Activated CD8-positive, alpha-beta memory T cell treated with anti-CD3 and anti-CD28 coated beads, Interleukin-2, amount 10 ng/mL, durations not matched to agents 7 days and 5 days (primary cell): ENCODE data around the gene HMMR. TPM values are rescaled to one million over a fixed set of nuclear protein-coding genes. Genes with fewer than 3 reads are reported as not detected.
"Not testable (repeated sequence)": the region's sequence is repeated elsewhere in the genome, so short reads cannot be mapped to it uniquely, and the experiment has no call there.

ENCODE experiments used
- ATAC-seq: fragments of 150-1000 bp; cut with Tn5 transposase; one replicate; pipeline ENCODE4 v1.10.0; 2021; ENCODE audit warnings: moderate library complexity
- CTCF ChIA-PET: fragments of 350-600 bp; sonication (Branson Sonifier 250); formaldehyde crosslinking; loops from one replicate; lab custom pipeline; 2021; ENCODE audit warnings: antibody characterized with exemption; lab: Charles Lee
- DNase-seq: peaks from one replicate; pipeline ENCODE4 v3.0.0-alpha.2; 2020
- H3K27ac Mint-ChIP-seq: one replicate; pipeline ENCODE4 v1.8.0; 2021; ENCODE audit warnings: mild to moderate bottlenecking, mixed read lengths
- H3K27me3 Mint-ChIP-seq: one replicate; pipeline ENCODE4 v1.8.0; 2021; ENCODE audit warnings: mixed read lengths
- H3K36me3 Mint-ChIP-seq: one replicate; pipeline ENCODE4 v1.8.0; 2021; ENCODE audit warnings: mild to moderate bottlenecking, mixed read lengths
- H3K4me1 Mint-ChIP-seq: one replicate; pipeline ENCODE4 v1.8.0; 2021; ENCODE audit warnings: mixed read lengths
- H3K4me3 Mint-ChIP-seq: one replicate; pipeline ENCODE4 v1.8.0; 2021; ENCODE audit warnings: mild to moderate bottlenecking, moderate library complexity, mixed read lengths
- H3K9me3 Mint-ChIP-seq: one replicate; pipeline ENCODE4 v1.8.0; 2022; ENCODE audit warnings: low read depth, mixed read lengths
- total RNA-seq, 2 experiments: library from RNA; stranded (reverse); gene quantifications; one replicate each; pipeline ENCODE4 v1.2.3, GENCODE V29; 2021

HMMR gene
- total RNA-seq, 2 experiments from 2014 or later, result 82.2 to 87.7 TPM

DNA sequence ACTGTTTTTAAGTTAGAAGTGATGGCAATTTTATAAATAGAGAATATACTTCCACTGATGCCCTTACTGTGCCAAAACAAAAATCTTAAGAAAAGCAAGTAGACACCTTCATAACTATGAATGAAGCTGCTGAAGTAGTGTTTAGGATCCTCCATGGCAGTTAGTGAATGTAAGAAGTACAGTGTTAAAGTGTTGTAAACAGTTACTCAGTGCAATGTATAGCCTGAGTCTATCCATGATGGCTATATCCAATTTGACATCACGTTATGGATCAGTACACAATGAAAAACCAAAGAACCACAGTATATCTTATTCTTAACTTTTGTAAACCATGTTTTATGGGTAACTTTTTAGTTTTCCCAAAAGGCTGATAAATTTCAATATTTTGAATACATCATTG lies 15.9 kb upstream of the HMMR start:
- no peak for DNase-seq
- Mint-ChIP-seq H3K4me3 (no peak overlapping the region), H3K27ac (no peak overlapping the region)

DNA sequence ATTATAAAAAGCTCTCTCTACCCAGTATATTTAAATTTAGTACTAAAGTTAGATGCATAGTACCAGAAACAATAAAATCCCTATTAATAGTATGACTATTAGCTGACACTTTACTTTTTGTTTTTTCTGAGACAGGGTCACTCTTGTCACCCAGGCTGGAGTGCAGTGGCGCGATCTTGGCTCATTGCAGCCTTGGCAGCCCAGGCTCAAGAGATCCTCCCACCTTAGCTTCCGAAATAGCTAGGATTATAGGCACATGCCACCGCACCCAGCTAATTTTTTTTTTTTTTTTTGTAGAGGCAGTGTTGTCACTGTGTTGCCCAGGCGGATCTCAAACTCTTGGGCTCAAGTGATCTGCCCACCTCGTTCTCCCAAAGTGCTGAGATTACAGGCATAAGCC lies 15.1 kb upstream of the HMMR start:
- Mint-ChIP-seq H3K36me3 (peaks cover 62% of the 10 kb centered on the region), H3K9me3 (no peaks in the 10 kb centered on the region), H3K27ac (no peak overlapping the region), H3K4me1 (peaks cover 15% of the 10 kb centered on the region), H3K27me3 (no peaks in the 10 kb centered on the region), H3K4me3 (no peak overlapping the region)
- DNase-seq, result no peak
- CTCF ChIA-PET, result no interaction called here
- no peak for ATAC-seq

More for the DNA sequence above, 15.9 kb upstream of the HMMR start:
- no peak for ATAC-seq
- H3K4me1 Mint-ChIP-seq, result peaks cover 20% of the 10 kb centered on the region
- CTCF ChIA-PET, result no interaction called here
- H3K36me3 Mint-ChIP-seq, result peaks cover 63% of the 10 kb centered on the region
- H3K27me3 Mint-ChIP-seq, result no peaks in the 10 kb centered on the region
- no peaks in the 10 kb centered on the region for H3K9me3 Mint-ChIP-seq

DNA sequence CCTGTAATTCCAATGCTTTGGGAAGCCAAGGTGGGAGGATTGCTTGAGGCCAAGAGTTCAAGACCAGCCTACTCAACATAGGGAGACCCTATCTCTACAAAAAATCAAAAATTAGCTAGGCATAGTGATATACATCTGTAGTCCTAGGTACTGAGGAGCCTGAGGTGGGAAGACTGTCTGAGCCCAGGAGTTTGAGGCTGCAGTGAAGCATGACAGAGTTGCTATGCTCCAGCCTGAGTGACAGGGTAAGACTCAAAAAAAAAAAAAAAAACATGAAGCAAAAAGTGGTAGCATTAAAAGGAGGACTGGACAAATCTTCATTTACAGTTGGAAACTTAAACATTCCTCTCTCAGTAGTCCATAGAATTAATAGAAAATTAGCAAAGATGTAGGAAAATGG lies 13.2 kb upstream of the HMMR start:
- CTCF ChIA-PET, result no interaction called here
- H3K36me3 Mint-ChIP-seq, result peaks cover 61% of the 10 kb centered on the region
- H3K9me3 Mint-ChIP-seq, result no peaks in the 10 kb centered on the region
- ATAC-seq (no peak), DNase-seq (no peak)
- no peak overlapping the region for H3K27ac Mint-ChIP-seq
- H3K4me1 Mint-ChIP-seq, result peaks cover 8% of the 10 kb centered on the region
- no peak overlapping the region for H3K4me3 Mint-ChIP-seq
- no peaks in the 10 kb centered on the region for H3K27me3 Mint-ChIP-seq

DNA sequence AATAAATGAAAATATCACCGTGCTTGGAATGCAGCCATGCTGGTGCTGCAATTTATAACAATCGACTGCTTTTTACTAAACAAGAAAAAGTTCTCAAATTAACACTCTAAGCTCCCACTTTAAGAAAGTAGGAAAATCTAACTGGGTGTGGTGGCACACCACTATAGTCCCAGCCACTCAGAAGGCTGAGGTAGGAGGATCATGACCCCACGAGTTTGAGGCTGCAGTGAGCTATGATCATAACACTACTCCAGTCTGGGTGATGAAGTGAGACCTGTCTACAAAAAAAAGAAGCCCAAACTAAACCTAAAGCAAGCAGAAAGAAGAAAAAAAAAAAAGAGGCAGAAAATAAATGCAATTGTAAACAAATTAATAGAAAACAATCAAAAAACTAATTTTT lies 12.6 kb upstream of the HMMR start:
- CTCF ChIA-PET, result interaction anchor here (2.2 kb wide), 1 partner anchor 40 kb away, joined by 4 read pairs; no protein-coding TSS in a partner anchor
- no peak for DNase-seq

DNA sequence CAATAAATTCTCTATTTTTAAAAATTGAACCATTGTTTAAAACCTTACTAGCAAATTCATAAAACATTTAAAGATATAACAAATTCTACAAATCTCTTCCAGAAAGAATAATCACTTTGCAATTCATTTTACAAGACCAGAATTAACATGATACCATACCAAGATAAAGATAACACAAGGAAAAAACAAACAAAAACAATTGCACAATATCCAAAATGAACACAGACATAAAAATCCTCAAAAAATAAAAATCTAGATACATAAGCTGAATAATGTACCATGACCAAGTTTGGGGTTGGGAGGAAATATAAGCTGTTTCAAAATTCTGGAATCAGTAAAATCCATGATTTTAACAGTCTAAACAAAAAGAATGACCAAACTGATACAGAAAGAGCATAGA lies 11.9 kb upstream of the HMMR start:
- CTCF ChIA-PET, result interaction anchor here (1.0 to 2.2 kb wide), 2 partner anchors 10 to 40 kb away, joined by 4 read pairs; no protein-coding TSS in a partner anchor
- Mint-ChIP-seq H3K4me3 (no peak overlapping the region), H3K4me1 (peaks cover 9% of the 10 kb centered on the region), H3K27me3 (no peaks in the 10 kb centered on the region), H3K27ac (peak overlapping the region; percentile 40), H3K36me3 (peaks cover 61% of the 10 kb centered on the region), H3K9me3 (no peaks in the 10 kb centered on the region)
- ATAC-seq (no peak), DNase-seq (no peak)

More for the DNA sequence above, 12.6 kb upstream of the HMMR start:
- H3K4me1 Mint-ChIP-seq, result peaks cover 8% of the 10 kb centered on the region
- no peaks in the 10 kb centered on the region for H3K9me3 Mint-ChIP-seq
- no peak for ATAC-seq
- H3K27ac Mint-ChIP-seq, result no peak overlapping the region
- no peaks in the 10 kb centered on the region for H3K27me3 Mint-ChIP-seq
- no peak overlapping the region for H3K4me3 Mint-ChIP-seq
- peaks cover 60% of the 10 kb centered on the region for H3K36me3 Mint-ChIP-seq

DNA sequence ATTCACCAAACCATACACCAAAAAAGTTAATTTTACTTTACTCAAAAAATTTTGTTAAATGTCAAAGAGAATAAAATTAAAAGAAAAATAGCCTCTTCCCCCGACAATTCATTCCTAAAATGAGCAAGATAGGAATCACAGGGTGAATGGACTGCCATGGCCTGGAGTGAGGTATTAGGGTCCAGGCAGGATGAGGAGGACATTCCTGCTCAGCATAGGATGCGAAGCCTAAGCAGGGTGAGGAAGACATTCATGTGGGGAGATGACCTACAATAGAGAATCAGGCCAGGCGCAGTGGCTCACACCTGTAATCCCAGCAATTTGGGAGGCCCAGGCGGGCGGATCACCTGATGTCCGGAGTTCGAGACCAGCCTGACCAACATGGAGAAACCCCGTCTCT lies 8.9 kb upstream of the HMMR start:
- Mint-ChIP-seq H3K4me3 (no peak overlapping the region), H3K27me3 (no peaks in the 10 kb centered on the region), H3K9me3 (no peaks in the 10 kb centered on the region), H3K36me3 (peaks cover 61% of the 10 kb centered on the region), H3K4me1 (peaks cover 17% of the 10 kb centered on the region), H3K27ac (no peak overlapping the region)
- ATAC-seq, result no peak
- DNase-seq, result no peak
- CTCF ChIA-PET, result interaction anchor here (1.2 kb wide), 1 partner anchor 10 kb away, joined by 4 read pairs; the partner anchor contains the start of gene HMMR

DNA sequence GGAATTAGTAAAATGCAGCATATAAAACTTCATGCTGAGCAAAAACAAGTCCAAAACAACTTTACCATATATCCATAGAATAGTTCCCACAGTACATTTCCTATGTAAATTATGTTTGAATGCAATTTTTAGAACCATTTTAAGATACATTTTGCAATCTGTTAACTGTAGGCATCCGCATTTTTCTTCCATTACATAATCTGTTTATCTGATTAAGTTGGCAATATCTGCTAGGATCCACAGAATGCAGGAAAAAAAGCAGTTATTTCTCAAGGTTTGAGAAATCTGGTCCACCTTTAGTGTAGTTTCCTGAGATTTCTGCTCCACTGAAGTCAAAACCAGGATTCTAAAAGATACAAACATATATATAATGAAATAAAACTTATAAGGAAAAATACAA lies 6.7 kb upstream of the HMMR start:
- no peaks in the 10 kb centered on the region for H3K27me3 Mint-ChIP-seq
- DNase-seq (no peak), ATAC-seq (no peak)
- no peaks in the 10 kb centered on the region for H3K9me3 Mint-ChIP-seq
- CTCF ChIA-PET, result interaction anchor here (0.9 to 2.6 kb wide), 2 partner anchors 11 to 14 kb away, joined by 3 to 9 read pairs; no protein-coding TSS in a partner anchor
- no peak overlapping the region for H3K27ac Mint-ChIP-seq
- no peak overlapping the region for H3K4me3 Mint-ChIP-seq
- peaks cover 50% of the 10 kb centered on the region for H3K36me3 Mint-ChIP-seq
- H3K4me1 Mint-ChIP-seq, result peaks cover 28% of the 10 kb centered on the region

DNA sequence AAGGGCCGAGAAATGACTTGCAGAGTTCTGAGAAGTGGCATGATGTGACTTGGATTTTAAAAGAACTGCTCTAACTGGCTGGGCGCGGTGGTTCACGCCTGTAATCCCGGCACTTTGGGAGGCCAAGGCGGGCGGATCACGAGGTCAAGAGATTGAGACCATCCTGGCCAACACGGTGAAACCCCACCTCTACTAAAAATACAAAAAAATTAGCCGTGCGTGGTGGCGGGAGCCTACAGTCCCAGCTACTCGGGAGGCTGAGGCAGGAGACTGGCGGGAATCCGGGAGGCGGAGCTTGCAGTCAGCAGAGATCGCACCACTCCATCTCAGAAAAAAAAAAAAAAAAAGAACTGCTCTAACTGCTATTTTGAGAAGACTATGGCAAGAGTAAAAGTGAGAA lies 5.0 kb upstream of the HMMR start:
- Mint-ChIP-seq H3K36me3 (peaks cover 41% of the 10 kb centered on the region), H3K27ac (peak overlapping the region; percentile 46), H3K4me1 (peaks cover 29% of the 10 kb centered on the region)
- not testable (repeated sequence) for H3K9me3 Mint-ChIP-seq, ATAC-seq, H3K27me3 Mint-ChIP-seq, H3K4me3 Mint-ChIP-seq, DNase-seq
- CTCF ChIA-PET, result interaction anchor here (2.6 kb wide), 1 partner anchor 15 kb away, joined by 9 read pairs; no protein-coding TSS in a partner anchor

DNA sequence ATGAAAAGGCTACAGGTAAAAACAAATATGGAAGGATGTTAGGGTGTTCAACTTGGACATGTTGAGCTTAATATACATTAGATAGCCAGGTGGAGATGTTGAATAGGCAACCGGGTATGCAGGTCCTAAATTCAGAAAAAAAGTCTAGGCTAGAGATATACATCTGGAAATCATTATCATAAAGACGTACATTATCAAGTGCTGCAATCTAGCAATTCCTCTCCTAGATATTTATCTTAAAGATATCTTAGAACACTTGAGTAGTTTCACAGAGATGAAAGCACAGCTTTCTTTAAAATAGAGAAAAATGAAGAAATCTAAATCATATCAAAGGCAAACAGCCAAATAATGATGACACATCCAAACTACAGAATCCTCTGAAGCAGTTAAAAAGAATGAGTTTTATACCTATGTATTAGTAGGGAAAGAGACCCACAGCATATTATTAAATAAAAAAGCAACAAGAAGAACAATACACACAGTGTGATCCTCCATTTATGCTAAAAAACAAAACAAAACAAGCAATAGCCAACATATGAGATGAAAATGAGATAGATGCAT lies 4.3 kb upstream of the HMMR start:
- H3K36me3 Mint-ChIP-seq, result peaks cover 34% of the 10 kb centered on the region
- CTCF ChIA-PET, result interaction anchor here (0.8 to 2.6 kb wide), 4 partner anchors 16 to 49 kb away, joined by 3 to 9 read pairs (median 3); partner anchors contain the start of genes CCNG1 and MAT2B
- H3K27me3 Mint-ChIP-seq, result peaks cover 3% of the 10 kb centered on the region

DNA sequence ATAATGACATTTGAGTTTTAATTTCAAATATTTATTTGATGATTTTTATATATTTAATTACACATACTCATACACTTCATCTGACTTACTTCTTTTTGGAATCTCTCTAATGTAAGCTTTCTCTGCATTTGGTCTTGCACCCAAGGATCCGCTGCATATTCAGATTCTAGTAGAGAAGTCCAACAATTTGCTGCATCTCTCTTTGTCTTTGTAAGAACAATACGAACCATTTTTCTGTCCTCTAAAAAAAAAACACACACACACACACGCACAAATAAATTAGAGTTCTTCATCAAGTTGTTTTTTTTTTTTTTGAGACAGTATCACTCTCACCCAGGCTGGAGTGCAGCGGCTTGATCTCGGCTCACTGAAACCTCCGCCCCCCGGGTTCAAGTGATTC lies 3.6 kb upstream of the HMMR start:
- Mint-ChIP-seq H3K4me1 (peaks cover 32% of the 10 kb centered on the region), H3K4me3 (no peak overlapping the region), H3K27me3 (peaks cover 3% of the 10 kb centered on the region), H3K27ac (no peak overlapping the region), H3K9me3 (no peaks in the 10 kb centered on the region), H3K36me3 (peaks cover 34% of the 10 kb centered on the region)
- no peak for DNase-seq
- ATAC-seq, result no peak
- CTCF ChIA-PET, result interaction anchor here (1.2 kb wide), 2 partner anchors 19 to 48 kb away, joined by 3 read pairs; partner anchors contain the start of gene CCNG1

More for the DNA sequence above, 4.3 kb upstream of the HMMR start:
- Mint-ChIP-seq H3K27ac (peak overlapping the region; percentile 18), H3K9me3 (no peaks in the 10 kb centered on the region), H3K4me3 (no peak overlapping the region), H3K4me1 (peaks cover 29% of the 10 kb centered on the region)
- no peak for ATAC-seq
- no peak for DNase-seq

DNA sequence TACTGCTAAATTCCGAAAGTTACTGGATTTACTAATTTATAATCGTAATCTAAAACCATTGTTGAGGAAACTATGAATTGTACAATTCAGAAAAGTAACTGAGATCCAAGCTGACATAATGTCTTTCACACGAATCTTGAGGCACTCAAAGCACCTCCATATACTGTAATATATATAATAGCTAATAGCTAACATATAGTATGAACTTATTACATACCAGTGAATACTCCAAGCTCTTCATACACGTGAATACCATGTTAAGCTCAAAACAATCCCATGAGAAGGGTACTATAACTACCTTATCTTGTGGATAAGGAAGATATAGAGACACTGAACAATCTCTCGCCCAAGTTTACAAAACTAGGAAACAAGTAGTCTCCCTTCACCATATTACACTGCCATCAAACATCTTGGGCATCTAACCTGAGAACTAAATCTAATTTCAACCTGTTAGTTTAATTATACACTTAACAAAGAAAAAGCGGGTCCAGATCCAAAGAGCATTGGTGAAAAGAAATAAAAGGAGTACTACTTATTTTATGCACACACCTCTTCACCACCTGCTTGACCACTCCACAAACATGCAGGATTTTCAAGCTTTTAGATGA lies 1.6 kb upstream of the HMMR start:
- Mint-ChIP-seq H3K36me3 (peaks cover 30% of the 10 kb centered on the region), H3K9me3 (no peaks in the 10 kb centered on the region), H3K27ac (peak overlapping the region; percentile 100), H3K27me3 (peaks cover 3% of the 10 kb centered on the region), H3K4me1 (peaks cover 39% of the 10 kb centered on the region), H3K4me3 (peak overlapping the region; percentile 98)
- no peak for DNase-seq
- ATAC-seq, result no peak
- CTCF ChIA-PET, result interaction anchor here (0.6 to 4.4 kb wide), 9 partner anchors 10 to 58 kb away, joined by 3 to 27 read pairs (median 6); partner anchors contain the start of genes CCNG1 and MAT2B

DNA sequence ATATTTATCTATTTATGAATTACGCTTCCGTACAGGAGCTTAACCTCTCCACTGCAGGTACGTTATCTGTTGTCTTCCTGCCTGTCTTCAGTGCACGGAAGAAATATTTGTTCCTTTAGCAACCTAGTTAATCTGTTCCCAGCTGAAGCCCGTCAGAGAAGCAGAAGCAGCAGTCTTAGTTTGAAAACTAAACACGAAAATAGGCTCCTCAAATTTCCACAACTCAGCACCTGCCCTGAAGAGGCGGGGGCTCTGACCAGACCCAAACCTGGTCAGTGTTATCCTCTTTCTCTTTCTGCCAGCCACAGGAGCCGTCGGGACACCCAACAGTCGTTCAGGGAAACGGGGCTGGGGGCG lies 992 bp upstream of the HMMR start:
- DNase-seq, result no peak
- peak overlapping the region; percentile 100 for H3K27ac Mint-ChIP-seq
- peaks cover 3% of the 10 kb centered on the region for H3K27me3 Mint-ChIP-seq
- peak overlapping the region; percentile 98 for H3K4me3 Mint-ChIP-seq
- peaks cover 43% of the 10 kb centered on the region for H3K4me1 Mint-ChIP-seq
- peaks cover 36% of the 10 kb centered on the region for H3K36me3 Mint-ChIP-seq
- no peak for ATAC-seq
- CTCF ChIA-PET, result interaction anchor here (0.6 to 4.4 kb wide), 10 partner anchors 17 to 59 kb away, joined by 3 to 27 read pairs (median 5); partner anchors contain the start of genes CCNG1 and MAT2B
- no peaks in the 10 kb centered on the region for H3K9me3 Mint-ChIP-seq

DNA sequence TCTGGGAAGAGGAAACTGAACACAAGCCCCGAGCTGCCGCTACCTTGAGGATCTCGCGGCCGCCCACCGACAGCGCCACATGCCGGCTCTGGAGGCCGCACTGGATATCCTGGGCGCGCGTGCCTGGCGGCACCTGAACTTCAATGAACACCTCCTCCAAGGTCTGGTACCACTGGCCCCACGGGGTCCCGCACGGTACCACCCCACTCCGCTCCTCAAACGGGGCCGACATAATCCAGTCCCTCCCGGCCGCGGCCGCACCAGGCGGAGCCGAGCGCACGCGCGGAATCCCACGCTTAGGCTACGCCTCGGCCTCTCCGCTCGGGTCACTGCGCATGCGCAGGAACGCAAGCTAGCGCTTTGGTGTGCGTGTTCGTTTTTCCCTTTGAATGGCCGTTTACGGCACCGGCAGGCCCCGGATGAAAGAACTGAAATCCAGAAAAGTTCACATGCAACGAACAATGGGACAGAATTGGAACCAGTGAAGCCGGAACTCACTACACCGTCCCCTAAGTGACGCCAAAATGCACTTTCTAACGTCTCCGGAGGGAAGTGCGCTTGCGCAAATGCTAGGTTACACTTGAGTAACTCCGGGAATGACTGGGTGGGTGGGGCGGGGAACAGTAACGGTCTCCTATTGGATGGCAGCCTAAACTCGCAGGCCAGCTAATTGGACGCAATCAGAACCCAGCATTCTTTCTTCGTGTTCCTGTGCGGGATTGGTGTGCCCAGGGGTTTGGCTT lies 442 bp upstream of the HMMR start, which contains the start of gene NUDCD2:
Gene NUDCD2 (minus strand): TSS at position 284 of the 743 bp plus-strand sequence. CDS start 52 bp downstream, at position 232.
- CTCF ChIA-PET, result interaction anchor here (0.9 to 4.4 kb wide), 11 partner anchors 9 to 51 kb away, joined by 3 to 27 read pairs (median 4); partner anchors contain the start of genes CCNG1 and MAT2B
- ATAC-seq, result peak; percentile 86
- Mint-ChIP-seq H3K4me3 (peak within 1 kb of the TSS; percentile 98), H3K9me3 (no peaks in the 10 kb centered on the region), H3K27me3 (peaks cover 3% of the 10 kb centered on the region), H3K4me1 (peaks cover 45% of the 10 kb centered on the region), H3K36me3 (peaks cover 36% of the 10 kb centered on the region), H3K27ac (peak within 1 kb of the TSS; percentile 100)
- DNase-seq, result peak; percentile 97
